Measurements from ENCODE around the gene ZBTB39.

DNA sequence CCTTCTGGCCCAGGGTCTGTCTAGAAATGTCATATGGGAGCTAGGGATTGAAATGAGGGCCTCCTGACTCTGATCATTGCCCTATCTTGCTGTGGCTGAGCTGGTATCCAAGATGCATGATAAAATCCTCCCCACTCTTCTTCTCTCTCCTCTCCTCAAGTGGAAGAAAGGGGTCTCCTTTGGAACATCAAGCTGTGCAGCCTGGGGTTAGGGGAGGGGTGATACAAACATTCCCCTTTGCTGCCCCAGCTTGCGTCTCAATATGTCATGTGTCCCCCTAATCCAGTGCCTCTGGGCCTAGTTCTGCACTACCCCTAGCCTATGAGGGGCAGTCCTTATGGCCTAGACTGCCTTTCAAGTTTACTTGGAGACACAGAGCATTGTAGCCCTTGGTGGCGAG lies 57.5 kb downstream of the ZBTB39 start:
- TF ChIP-seq CTCF (IDR thresholded peaks at IDR 0.05): no peak
- no peak for TF ChIP-seq POLR2A (IDR thresholded peaks at IDR 0.05)

Measured in Peyer's patch (tissue), 4 donors.